ENCODE measurements around the gene DSCAML1. TPM values are rescaled to one million over a fixed set of nuclear protein-coding genes. Genes with fewer than 3 reads are reported as not detected.

Gene DSCAML1
- total RNA-seq, 1 donor, result not detected

GRCh38 chr11:117523680-117524079 is 273.3 kb downstream of the DSCAML1 start:
- DNase-seq (ENCODE audit: low read depth), result no peak
- no peak for TF ChIP-seq CTCF (IDR thresholded peaks at IDR 0.05; ENCODE audit: insufficient read depth, low read depth, low read length)
- no peak overlapping the region for H3K4me3 ChIP-seq (ENCODE audit: low read depth, low read length)

GRCh38 chr11:117521974-117522373 is 275.0 kb downstream of the DSCAML1 start:
- DNase-seq (ENCODE audit: low read depth), result no peak

GRCh38 chr11:117520966-117521365 is 276.1 kb downstream of the DSCAML1 start:
- no peak for DNase-seq (ENCODE audit: low read depth)

More at GRCh38 chr11:117521974-117522373, 275.0 kb downstream of the DSCAML1 start:
- no peak for TF ChIP-seq CTCF (IDR thresholded peaks at IDR 0.05; ENCODE audit: insufficient read depth, low read depth, low read length)
- H3K4me3 ChIP-seq (ENCODE audit: low read depth, low read length), result no peak overlapping the region

GRCh38 chr11:117520201-117520600 is 276.8 kb downstream of the DSCAML1 start:
- DNase-seq (ENCODE audit: low read depth), result no peak
- H3K4me3 ChIP-seq (ENCODE audit: low read depth, low read length), result no peak overlapping the region
- no peak for TF ChIP-seq CTCF (IDR thresholded peaks at IDR 0.05; ENCODE audit: insufficient read depth, low read depth, low read length)

More at GRCh38 chr11:117520966-117521365, 276.1 kb downstream of the DSCAML1 start:
- no peak for TF ChIP-seq CTCF (IDR thresholded peaks at IDR 0.05; ENCODE audit: insufficient read depth, low read depth, low read length)
- H3K4me3 ChIP-seq (ENCODE audit: low read depth, low read length), result no peak overlapping the region

GRCh38 chr11:117519590-117519989 is 277.4 kb downstream of the DSCAML1 start:
- DNase-seq (ENCODE audit: low read depth), result no peak
- H3K4me3 ChIP-seq (ENCODE audit: low read depth, low read length), result no peak overlapping the region
- no peak for TF ChIP-seq CTCF (IDR thresholded peaks at IDR 0.05; ENCODE audit: insufficient read depth, low read depth, low read length)

- no peak overlapping the region for H3K4me3 ChIP-seq (ENCODE audit: low read depth, low read length)
- no peak for TF ChIP-seq CTCF (IDR thresholded peaks at IDR 0.05; ENCODE audit: insufficient read depth, low read depth, low read length)
- no peak for DNase-seq (ENCODE audit: low read depth)
Observed at GRCh38 chr11:117519170-117519569, 277.8 kb downstream of the DSCAML1 start.

- no peak for TF ChIP-seq CTCF (IDR thresholded peaks at IDR 0.05; ENCODE audit: insufficient read depth, low read depth, low read length)
- no peak for DNase-seq (ENCODE audit: low read depth)
- H3K4me3 ChIP-seq (ENCODE audit: low read depth, low read length), result no peak overlapping the region
Observed at GRCh38 chr11:117518455-117518854, 278.6 kb downstream of the DSCAML1 start.
